Endometrial microvascular endothelial cells (primary cell): Measurements from ENCODE around the gene TMEM175. TPM values are rescaled to one million over a fixed set of nuclear protein-coding genes. Genes with fewer than 3 reads are reported as not detected.

ENCODE experiments used
- in situ Hi-C: cut with HindIII; loops from 2 replicates; pipeline ENCODE4 v1.10.0; 2017; ENCODE audit warnings: low sequenced_read_pairs, low pct_unique_long_range_greater_than_20kb; ENCODE audit errors: inconsistent ontology term
- total RNA-seq: library from RNA; depleted of rRNA; stranded (reverse); fragments of >200 nt; gene quantifications from one replicate; pipeline ENCODE4 v1.2.3, GENCODE V29; 2015; ENCODE audit errors: inconsistent ontology term

TMEM175 gene
- total RNA-seq, 1 donor from 2014 or later, result 16.3 TPM

GRCh38 chr4:1004557-1005485 is 72.6 kb downstream of the TMEM175 start:
- in situ Hi-C loops, result no loop called here

- in situ Hi-C loops, result no loop called here
Observed at GRCh38 chr4:1006856-1007255, 74.6 kb downstream of the TMEM175 start.

Other genes with a start within 250 kb of the TMEM175 start
- 5.3 TPM for gene SLC49A3, start 243.3 kb upstream of the TMEM175 start, total RNA-seq
- 42.6 TPM for gene PCGF3, start 226.6 kb upstream of the TMEM175 start, total RNA-seq
- not detected for gene CPLX1, start 106.3 kb upstream of the TMEM175 start, total RNA-seq
- gene GAK, start 144 bp upstream of the TMEM175 start, total RNA-seq, result 79.9 TPM
- gene DGKQ, start 41.1 kb downstream of the TMEM175 start, total RNA-seq, result 17.3 TPM
- 3.0 TPM for gene IDUA, start 54.6 kb downstream of the TMEM175 start, total RNA-seq
- gene SLC26A1, start 60.9 kb downstream of the TMEM175 start, total RNA-seq, result not detected
- gene FGFRL1, start 79.2 kb downstream of the TMEM175 start, total RNA-seq, result 11.9 TPM
- gene RNF212, start 181.1 kb downstream of the TMEM175 start, total RNA-seq, result 0.19 TPM
- 3.3 TPM for gene SPON2, start 240.1 kb downstream of the TMEM175 start, total RNA-seq